DOHH2 (cell line): ENCODE data around the gene TBC1D24.

Source experiments
- CTCF ChIP-seq: fragments of 200-600 bp; sonication (generic); IDR thresholded peaks from one replicate; pipeline ENCODE4 v1.5.1; 2014; ENCODE audit warnings: antibody characterized with exemption, mild to moderate bottlenecking, low read depth, low read length; ENCODE audit not compliant: poor library complexity, severe bottlenecking
- EZH2phosphoT487 ChIP-seq: fragments of 200-600 bp; sonication (generic); IDR thresholded peaks from 2 replicates; pipeline ENCODE4 v1.6.1; 2017; ENCODE audit warnings: borderline replicate concordance, mild to moderate bottlenecking, antibody characterized with exemption, low read length, moderate library complexity, mixed read lengths

DNA sequence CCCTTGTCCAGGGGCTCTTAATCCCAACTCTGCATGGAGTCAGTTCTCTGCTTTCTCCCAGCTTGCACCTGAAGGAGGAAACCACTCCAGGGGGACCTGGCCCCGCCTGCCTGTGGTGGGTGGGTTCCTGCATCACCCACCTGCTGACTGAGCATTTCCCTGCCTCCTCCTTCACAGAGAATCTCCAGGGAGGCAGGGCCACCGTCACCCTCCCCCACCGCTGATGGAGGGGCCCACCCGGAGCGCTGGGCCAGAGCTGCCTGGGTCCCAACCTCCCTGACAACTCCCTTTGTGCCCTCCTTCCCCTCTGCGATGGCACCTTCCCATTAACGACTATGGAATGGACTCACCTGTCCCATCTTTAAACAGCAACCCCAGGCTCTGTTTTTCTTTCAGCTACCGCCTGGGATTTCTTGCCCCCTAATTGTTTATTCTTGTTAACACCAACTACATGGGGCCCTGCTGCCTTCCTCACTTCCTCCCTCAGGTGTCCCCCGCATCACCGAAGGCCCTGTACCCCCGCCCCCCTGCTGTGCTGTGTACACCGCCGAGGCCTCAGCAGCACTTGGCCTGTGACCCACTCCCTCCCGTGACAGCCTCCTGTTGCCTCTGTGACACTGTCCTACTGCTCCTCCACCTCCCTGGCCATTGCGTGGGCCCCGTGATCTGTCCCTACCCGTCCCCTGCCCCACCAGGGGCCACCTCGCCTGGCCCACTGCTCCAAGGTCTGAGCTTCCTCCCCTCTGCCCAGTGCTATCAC lies 15.9 kb upstream of the TBC1D24 start:
- TF ChIP-seq EZH2phosphoT487 (no peak), CTCF (no peak)
